CD14-positive monocyte (primary cell): Measurements from ENCODE around the gene TGIF2. TPM values are rescaled to one million over a fixed set of nuclear protein-coding genes. Genes with fewer than 3 reads are reported as not detected.

ENCODE experiments used
- DNase-seq, 3 donors: peaks; one replicate each; pipeline ENCODE4 v3.0.0-alpha.2; 2011 to 2022
- H2AFZ ChIP-seq: 2 replicates; pipeline ENCODE4 v1.6.0; 2012; ENCODE audit warnings: mild to moderate bottlenecking, low read depth, low read length, inconsistent platforms; ENCODE audit not compliant: insufficient read depth, poor library complexity, severe bottlenecking
- H3K27ac ChIP-seq, 2 donors: 1 replicate in 1 of 2; 2 replicates in 1 of 2; pipeline ENCODE4 v1.5.1; 2012 to 2013; ENCODE audit warnings: low read length in 2 of 2, control low read depth in 1 of 2, inconsistent platforms in 1 of 2, low read depth in 1 of 2, mild to moderate bottlenecking in 1 of 2
- H3K27me3 ChIP-seq, 2 donors: one replicate each; pipeline versions ENCODE4 v1.6.0 to v1.6.1; 2011 to 2013; ENCODE audit warnings: low read length in 2 of 2; ENCODE audit not compliant: control insufficient read depth in 2 of 2, insufficient read depth in 2 of 2
- H3K36me3 ChIP-seq, 2 donors: replicated peaks in 1 of 2; 1 replicate in 1 of 2; 2 replicates in 1 of 2; pipeline versions ENCODE4 v1.5.1 to v1.6.1; 2012 to 2013; ENCODE audit warnings: low read length in 2 of 2, control low read depth in 1 of 2, inconsistent platforms in 1 of 2, mild to moderate bottlenecking in 1 of 2; ENCODE audit not compliant: insufficient read depth in 2 of 2, control insufficient read depth in 1 of 2
- H3K4me1 ChIP-seq, 2 donors: 1 replicate in 1 of 2; 2 replicates in 1 of 2; pipeline versions ENCODE4 v1.5.1 to v1.6.1; 2012 to 2013; ENCODE audit warnings: low read length in 2 of 2, control low read depth in 1 of 2, inconsistent platforms in 1 of 2, mild to moderate bottlenecking in 1 of 2, moderate library complexity in 1 of 2; ENCODE audit not compliant: insufficient read depth in 2 of 2, control insufficient read depth in 1 of 2
- H3K4me2 ChIP-seq: replicated peaks from 2 replicates; pipeline ENCODE3; 2012; ENCODE audit warnings: low read length, moderate library complexity, mild to moderate bottlenecking; ENCODE audit not compliant: poor library complexity, severe bottlenecking; ENCODE audit errors: extremely low read depth
- H3K4me3 ChIP-seq, 3 experiments: fragments of 200-600 bp in 1 of 3; sonication (generic) in 1 of 3; replicated peaks in 1 of 3; 1 replicate in 2 of 3; 2 replicates in 1 of 3; pipeline ENCODE4 v1.5.1; 2011 to 2013; ENCODE audit warnings: low read length in 3 of 3, mild to moderate bottlenecking in 3 of 3, control low read depth in 2 of 3, low read depth in 2 of 3, inconsistent platforms in 1 of 3, moderate library complexity in 1 of 3
- H3K79me2 ChIP-seq: 2 replicates; pipeline ENCODE4 v1.6.0; 2012; ENCODE audit warnings: mild to moderate bottlenecking, control low read depth, inconsistent platforms, low read length, moderate library complexity; ENCODE audit not compliant: insufficient read depth
- H3K9ac ChIP-seq: 2 replicates; pipeline ENCODE4 v1.6.0; 2017; ENCODE audit warnings: low read length, mild to moderate bottlenecking; ENCODE audit not compliant: insufficient read depth, poor library complexity, severe bottlenecking
- H3K9me3 ChIP-seq, 2 donors: replicated peaks in 1 of 2; 1 replicate in 1 of 2; 2 replicates in 1 of 2; pipeline versions ENCODE4 v1.5.1 to v1.6.1; 2012 to 2013; ENCODE audit warnings: low read length in 2 of 2, control low read depth in 1 of 2; ENCODE audit not compliant: control insufficient read depth in 1 of 2, insufficient read depth in 1 of 2
- H4K20me1 ChIP-seq: 2 replicates; pipeline ENCODE4 v1.6.0; 2012; ENCODE audit warnings: mild to moderate bottlenecking, low read length, control low read depth, moderate library complexity; ENCODE audit not compliant: insufficient read depth
- H3K27ac Mint-ChIP-seq, 7 donors: one replicate each; pipeline ENCODE4 v1.8.0; 2020; ENCODE audit warnings: mild to moderate bottlenecking in 7 of 7, mixed read lengths in 7 of 7, moderate library complexity in 6 of 7, inconsistent platforms in 2 of 7
- H3K27me3 Mint-ChIP-seq, 3 donors: one replicate each; pipeline ENCODE4 v1.8.0; 2021 to 2022; ENCODE audit warnings: low read depth in 3 of 3, mild to moderate bottlenecking in 3 of 3, mixed read lengths in 3 of 3, moderate library complexity in 3 of 3, inconsistent platforms in 1 of 3
- H3K36me3 Mint-ChIP-seq, 2 donors: one replicate each; pipeline ENCODE4 v1.8.0; 2020; ENCODE audit warnings: mixed read lengths in 2 of 2, inconsistent platforms in 1 of 2, mild to moderate bottlenecking in 1 of 2
- H3K4me1 Mint-ChIP-seq: one replicate; pipeline ENCODE4 v1.8.0; 2020; ENCODE audit warnings: mild to moderate bottlenecking, mixed read lengths
- H3K4me3 Mint-ChIP-seq, 2 donors: one replicate each; pipeline ENCODE4 v1.8.0; 2020; ENCODE audit warnings: mild to moderate bottlenecking in 2 of 2, mixed read lengths in 2 of 2, moderate library complexity in 1 of 2
- H3K9me3 Mint-ChIP-seq, 7 donors: one replicate each; pipeline ENCODE4 v1.8.0; 2020 to 2022; ENCODE audit warnings: mixed read lengths in 7 of 7, mild to moderate bottlenecking in 6 of 7, moderate library complexity in 6 of 7, inconsistent platforms in 2 of 7
- WGBS: methylation state at CpG from one replicate; pipeline ENCODE4 v1.1.5; 2013; ENCODE audit warnings: missing lambda C conversion rate; ENCODE audit not compliant: insufficient coverage; 5-methylcytosine and 5-hydroxymethylcytosine counted together
- intact Hi-C, 2 donors: fragments of 100-400 bp; cut with micrococcal nuclease; formaldehyde crosslinking; loops; one replicate each; pipeline versions ENCODE4 v1.15.0 to v1.15.1; 2023
- polyA plus RNA-seq, 3 donors: library from polyadenylated mRNA; depleted of rRNA in 1 of 3; unstranded in 2 of 3; stranded (reverse) in 1 of 3; fragments of 300-500 nt in 2 of 3; fragments of >200 nt in 1 of 3; fragmentation: Illumina TruSeq in 2 of 3; gene quantifications; 1 replicate in 2 of 3; 2 replicates in 1 of 3; pipeline ENCODE4 v1.2.3, GENCODE V29; 2012 to 2021
- TF ChIP-seq, protein P1 (sequence below): fragments of 200-600 bp; IDR thresholded peaks from one replicate; pipeline ENCODE4 v1.8.0; 2022; ENCODE audit warnings: antibody characterized with exemption, mild to moderate bottlenecking

The TGIF2 gene
- polyA plus RNA-seq, 3 donors, result 11.0 to 15.9 (median 12.2) TPM

DNA sequence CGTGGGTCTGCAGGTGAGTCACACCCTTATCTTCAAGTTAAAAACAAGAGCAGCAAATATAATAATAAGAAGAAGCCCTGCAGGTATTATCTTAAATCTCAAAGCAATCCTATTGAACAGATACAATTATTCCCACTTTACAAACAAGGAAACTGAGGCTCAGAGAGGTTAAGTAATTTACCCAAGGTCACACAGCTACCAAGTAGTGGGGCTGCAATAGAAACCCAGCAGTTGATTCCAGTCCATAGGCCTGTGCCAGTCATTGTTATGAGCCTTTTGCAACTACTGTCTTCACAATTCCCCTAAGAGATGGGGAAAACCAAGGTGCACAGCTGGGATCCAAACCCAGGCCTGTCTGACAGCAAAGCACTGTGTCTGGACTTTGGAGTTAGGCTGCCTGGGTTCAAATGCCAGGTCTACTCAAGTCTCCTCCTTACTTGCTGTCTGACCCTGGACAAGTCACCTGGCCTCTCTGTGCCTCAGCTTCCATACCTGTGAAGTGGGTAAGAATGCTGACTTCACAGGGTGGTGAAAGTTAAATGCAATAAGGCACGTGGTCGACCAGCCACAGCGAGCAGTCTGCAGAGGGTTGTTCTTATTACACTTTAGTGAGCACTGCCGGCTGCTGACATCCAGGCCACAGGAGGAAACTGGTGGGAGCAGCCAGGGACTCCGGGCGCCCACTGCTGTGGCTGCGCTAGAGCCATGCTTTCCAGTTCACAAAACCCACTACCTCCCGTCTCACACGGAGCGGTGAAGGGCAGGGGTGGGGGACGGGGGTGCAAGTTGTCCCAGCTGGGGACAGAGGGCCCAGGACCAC, 26.0 kb upstream of the TGIF2 start:
- Mint-ChIP-seq H3K4me1 (no peaks in the 10 kb centered on the region), H3K36me3 (no peaks in the 10 kb centered on the region), H3K27me3 (peaks cover 1 to 5% (median 1%) of the 10 kb centered on the region in 3 donors), H3K4me3 (no peak overlapping the region), H3K27ac (no peak overlapping the region), H3K9me3 (peaks cover 0 to 1% (median 0%) of the 10 kb centered on the region in 7 donors)
- H2AFZ ChIP-seq, result no peak overlapping the region
- H4K20me1 ChIP-seq, result no peaks in the 10 kb centered on the region
- H3K36me3 ChIP-seq, result no peaks in the 10 kb centered on the region
- no peak overlapping the region for H3K4me3 ChIP-seq
- H3K9ac ChIP-seq, result no peak overlapping the region
- no peaks in the 10 kb centered on the region for H3K79me2 ChIP-seq
- H3K27ac ChIP-seq, result no peak overlapping the region
- WGBS, result 90% methylated on average over 4 of the region's 12 CpGs
- no peak for DNase-seq
- no peaks in the 10 kb centered on the region for H3K9me3 ChIP-seq
- intact Hi-C loops, result loop anchor here in 1 of 2 donors (10.0 kb wide), 1 partner anchor 337 kb away; no protein-coding TSS in a partner anchor
- H3K4me1 ChIP-seq, result no peaks in the 10 kb centered on the region
- H3K4me2 ChIP-seq, result no peak overlapping the region
- H3K27me3 ChIP-seq, result no peaks in the 10 kb centered on the region
- TF ChIP-seq, protein P1, sequence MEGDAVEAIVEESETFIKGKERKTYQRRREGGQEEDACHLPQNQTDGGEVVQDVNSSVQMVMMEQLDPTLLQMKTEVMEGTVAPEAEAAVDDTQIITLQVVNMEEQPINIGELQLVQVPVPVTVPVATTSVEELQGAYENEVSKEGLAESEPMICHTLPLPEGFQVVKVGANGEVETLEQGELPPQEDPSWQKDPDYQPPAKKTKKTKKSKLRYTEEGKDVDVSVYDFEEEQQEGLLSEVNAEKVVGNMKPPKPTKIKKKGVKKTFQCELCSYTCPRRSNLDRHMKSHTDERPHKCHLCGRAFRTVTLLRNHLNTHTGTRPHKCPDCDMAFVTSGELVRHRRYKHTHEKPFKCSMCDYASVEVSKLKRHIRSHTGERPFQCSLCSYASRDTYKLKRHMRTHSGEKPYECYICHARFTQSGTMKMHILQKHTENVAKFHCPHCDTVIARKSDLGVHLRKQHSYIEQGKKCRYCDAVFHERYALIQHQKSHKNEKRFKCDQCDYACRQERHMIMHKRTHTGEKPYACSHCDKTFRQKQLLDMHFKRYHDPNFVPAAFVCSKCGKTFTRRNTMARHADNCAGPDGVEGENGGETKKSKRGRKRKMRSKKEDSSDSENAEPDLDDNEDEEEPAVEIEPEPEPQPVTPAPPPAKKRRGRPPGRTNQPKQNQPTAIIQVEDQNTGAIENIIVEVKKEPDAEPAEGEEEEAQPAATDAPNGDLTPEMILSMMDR, result no peak

DNA sequence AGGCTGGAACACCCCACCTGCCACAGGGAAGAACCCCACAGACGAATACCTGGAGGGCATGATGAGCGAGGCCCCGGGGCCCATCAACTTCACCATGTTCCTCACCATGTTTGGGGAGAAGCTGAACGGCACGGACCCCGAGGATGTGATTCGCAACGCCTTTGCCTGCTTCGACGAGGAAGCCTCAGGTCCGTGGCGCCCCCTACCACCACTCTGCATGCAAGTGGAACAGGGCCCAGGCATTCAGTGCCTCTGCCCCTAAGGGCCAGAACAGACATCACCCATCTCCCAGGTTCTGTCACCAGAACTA, 25.4 kb upstream of the TGIF2 start:
- no peaks in the 10 kb centered on the region for H3K4me1 ChIP-seq
- H3K4me2 ChIP-seq, result no peak overlapping the region
- H4K20me1 ChIP-seq, result no peaks in the 10 kb centered on the region
- Mint-ChIP-seq H3K4me3 (no peak overlapping the region), H3K36me3 (no peaks in the 10 kb centered on the region), H3K27ac (no peak overlapping the region), H3K9me3 (peaks cover 0 to 1% (median 0%) of the 10 kb centered on the region in 7 donors), H3K4me1 (no peaks in the 10 kb centered on the region), H3K27me3 (peaks cover 0 to 5% (median 1%) of the 10 kb centered on the region in 3 donors)
- no peak overlapping the region for H2AFZ ChIP-seq
- H3K27ac ChIP-seq, result no peak overlapping the region
- no peaks in the 10 kb centered on the region for H3K79me2 ChIP-seq
- H3K9me3 ChIP-seq, result no peaks in the 10 kb centered on the region
- TF ChIP-seq, protein P1, result no peak
- no peaks in the 10 kb centered on the region for H3K27me3 ChIP-seq
- no peak for DNase-seq
- H3K4me3 ChIP-seq, result no peak overlapping the region
- no peaks in the 10 kb centered on the region for H3K36me3 ChIP-seq
- no peak overlapping the region for H3K9ac ChIP-seq
- intact Hi-C loops, result loop anchor here in 1 of 2 donors (10.0 kb wide), 1 partner anchor 337 kb away; no protein-coding TSS in a partner anchor
- 90% methylated on average over 12 of the region's 12 CpGs for WGBS
